ENCODE data around the gene HAPSTR1.

DNA sequence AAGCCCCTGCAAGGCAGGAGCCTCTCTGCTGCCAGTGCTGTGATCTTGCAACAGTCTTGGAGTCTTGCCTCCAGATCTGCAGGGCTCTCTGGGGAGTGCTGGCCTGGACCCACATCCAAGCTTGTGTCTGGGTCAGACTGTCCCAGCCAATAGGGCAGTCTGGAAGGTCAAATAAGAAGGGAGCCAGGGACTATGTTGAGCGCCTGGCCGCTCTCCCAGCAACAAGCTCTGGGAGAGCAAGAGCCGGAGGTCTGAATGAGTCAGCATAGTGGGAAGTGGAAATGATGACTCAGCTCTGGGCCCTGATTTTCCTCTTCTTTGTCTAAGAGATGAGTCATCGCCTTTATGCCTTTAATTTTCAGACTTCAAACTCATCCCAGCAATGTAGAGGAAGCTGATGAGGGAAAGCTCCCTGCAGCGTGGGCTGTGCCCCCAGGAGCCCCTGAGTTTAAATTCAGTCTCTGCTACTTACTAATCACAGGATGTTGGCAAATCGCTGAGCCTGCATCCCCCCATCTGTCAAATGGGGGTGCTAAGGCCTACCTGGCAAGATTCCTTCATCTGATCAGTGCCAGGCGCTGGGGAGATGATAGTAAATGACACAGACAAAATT lies 43.6 kb upstream of the HAPSTR1 start:
- no peak for TF ChIP-seq EZH2phosphoT487 (IDR thresholded peaks at IDR 0.05; ENCODE audit: low read depth, severe bottlenecking, unreplicated experiment)
- TF ChIP-seq, protein P1, sequence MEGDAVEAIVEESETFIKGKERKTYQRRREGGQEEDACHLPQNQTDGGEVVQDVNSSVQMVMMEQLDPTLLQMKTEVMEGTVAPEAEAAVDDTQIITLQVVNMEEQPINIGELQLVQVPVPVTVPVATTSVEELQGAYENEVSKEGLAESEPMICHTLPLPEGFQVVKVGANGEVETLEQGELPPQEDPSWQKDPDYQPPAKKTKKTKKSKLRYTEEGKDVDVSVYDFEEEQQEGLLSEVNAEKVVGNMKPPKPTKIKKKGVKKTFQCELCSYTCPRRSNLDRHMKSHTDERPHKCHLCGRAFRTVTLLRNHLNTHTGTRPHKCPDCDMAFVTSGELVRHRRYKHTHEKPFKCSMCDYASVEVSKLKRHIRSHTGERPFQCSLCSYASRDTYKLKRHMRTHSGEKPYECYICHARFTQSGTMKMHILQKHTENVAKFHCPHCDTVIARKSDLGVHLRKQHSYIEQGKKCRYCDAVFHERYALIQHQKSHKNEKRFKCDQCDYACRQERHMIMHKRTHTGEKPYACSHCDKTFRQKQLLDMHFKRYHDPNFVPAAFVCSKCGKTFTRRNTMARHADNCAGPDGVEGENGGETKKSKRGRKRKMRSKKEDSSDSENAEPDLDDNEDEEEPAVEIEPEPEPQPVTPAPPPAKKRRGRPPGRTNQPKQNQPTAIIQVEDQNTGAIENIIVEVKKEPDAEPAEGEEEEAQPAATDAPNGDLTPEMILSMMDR (IDR thresholded peaks at IDR 0.05; ENCODE audit: poor library complexity): no peak
- TF ChIP-seq EZH2 (IDR thresholded peaks at IDR 0.05; ENCODE audit: borderline replicate concordance): no peak
